ENCODE measurements around the gene ADIPOQ.
"Not testable (repeated sequence)": the region's sequence is repeated elsewhere in the genome, so short reads cannot be mapped to it uniquely, and the experiment has no call there.

The ADIPOQ gene

DNA sequence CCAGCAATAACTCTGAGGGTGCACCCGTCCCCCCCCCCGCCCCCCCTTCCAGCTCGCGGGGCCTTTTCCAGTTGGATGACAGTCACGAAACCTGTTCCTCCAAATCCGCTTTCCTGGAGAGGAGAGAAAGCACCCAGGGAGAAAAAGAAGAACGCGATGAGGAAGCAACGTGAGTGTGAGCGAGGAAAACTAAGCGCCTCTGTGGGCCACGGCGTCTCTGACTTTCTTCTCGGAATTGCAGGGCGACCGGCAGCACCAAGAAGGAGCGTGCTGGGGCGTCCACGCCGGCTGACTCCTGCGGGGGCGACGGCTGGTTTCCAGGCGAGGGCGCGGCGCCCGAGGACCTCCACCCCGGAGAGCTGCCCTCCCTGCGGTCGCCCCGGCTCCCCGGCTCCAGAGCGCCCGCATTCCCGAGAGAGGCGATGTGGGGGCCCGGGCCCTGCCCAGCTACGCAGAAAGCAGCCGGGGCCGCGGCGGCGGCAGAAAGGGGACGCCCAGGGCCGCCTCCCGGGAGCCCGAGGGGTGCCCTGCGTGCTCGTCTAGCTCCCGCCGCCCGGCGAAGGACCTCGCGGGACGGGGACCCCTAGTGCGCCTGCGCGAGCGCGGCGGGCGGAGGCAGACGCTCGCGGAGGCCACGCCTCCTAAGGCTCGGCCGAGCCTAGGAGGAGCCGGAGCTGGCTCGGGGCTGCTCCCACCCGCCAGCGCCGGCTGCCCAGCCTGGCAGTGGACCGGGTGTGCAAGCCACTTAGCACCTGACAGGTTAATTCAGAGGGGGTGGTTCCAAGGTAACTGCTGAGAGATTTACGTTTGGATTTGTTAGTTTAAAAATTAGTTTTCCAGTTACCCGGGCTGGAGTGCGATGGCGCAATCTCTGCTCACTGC, 15.3 kb upstream of the ADIPOQ start:
- peak; percentile 35 for DNase-seq

GRCh38 chr3:186828340-186828739, 14.2 kb upstream of the ADIPOQ start:
- no peak for DNase-seq

- no peak for DNase-seq
These were observed 10.7 kb upstream of the ADIPOQ start for GRCh38 chr3:186831798-186832197.

DNA sequence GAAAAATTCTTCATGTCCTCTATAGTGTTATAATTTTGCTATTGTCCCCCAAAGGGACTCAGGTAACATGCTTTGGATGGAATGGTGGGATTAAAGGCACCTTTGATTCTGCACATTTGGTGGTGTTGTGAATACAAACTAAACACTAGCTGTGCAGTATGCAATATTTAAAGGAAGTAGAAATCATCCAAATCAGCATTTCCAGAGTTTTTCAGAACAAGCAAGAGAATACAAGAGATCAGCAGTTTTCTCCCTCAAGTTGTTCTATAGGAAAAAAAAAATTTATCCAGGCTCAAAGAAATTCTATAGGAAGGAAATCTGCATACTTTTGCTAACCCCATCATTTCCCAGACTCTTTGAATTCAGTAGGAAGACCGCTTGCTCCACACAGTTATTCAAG, 10.2 kb upstream of the ADIPOQ start:
- no peak for DNase-seq

- DNase-seq, result no peak
These were observed 2.5 kb upstream of the ADIPOQ start for GRCh38 chr3:186839874-186840641.

DNA sequence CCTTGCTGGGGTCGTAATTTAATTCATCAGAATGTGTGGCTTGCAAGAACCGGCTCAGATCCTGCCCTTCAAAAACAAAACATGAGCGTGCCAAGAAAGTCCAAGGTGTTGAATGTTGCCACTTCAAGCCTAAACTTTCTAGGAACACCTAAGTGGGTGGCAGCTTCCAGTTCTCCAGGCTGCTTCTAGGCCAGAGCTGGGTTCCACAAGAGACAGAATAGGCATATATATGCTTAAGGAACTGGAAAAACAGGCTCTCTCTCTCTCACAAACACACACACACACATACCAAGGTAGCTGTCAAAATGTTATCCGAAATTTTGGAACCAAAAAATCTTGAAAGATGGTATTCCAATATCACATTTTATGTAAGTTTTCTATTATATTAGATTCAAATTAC, 890 bp upstream of the ADIPOQ start:
- no peak for DNase-seq

GRCh38 chr3:186843039-186843432, 526 bp downstream of the ADIPOQ start:
- DNase-seq, result no peak

GRCh38 chr3:186844908-186845307, 2.4 kb downstream of the ADIPOQ start:
- no peak for DNase-seq

DNA sequence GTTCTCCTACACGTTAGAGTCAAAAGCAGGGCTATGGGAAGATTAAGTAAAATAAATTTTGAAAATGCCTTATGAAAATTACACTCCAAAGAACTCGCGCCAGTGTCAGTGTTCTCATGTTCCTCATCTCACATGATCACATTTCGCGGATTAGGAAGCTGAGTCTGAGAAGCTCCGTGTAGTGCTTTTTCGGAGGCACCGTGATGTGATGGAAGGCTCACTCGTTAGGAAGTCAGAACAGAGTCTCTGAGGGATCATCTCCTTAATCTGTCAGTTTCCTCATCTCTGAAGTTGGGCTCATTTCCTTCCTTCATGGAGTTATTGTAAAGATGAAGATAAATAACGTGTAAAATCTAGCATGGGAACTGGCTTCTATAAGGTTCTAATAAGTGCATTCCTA, 3.2 kb downstream of the ADIPOQ start:
- no peak for DNase-seq

DNA sequence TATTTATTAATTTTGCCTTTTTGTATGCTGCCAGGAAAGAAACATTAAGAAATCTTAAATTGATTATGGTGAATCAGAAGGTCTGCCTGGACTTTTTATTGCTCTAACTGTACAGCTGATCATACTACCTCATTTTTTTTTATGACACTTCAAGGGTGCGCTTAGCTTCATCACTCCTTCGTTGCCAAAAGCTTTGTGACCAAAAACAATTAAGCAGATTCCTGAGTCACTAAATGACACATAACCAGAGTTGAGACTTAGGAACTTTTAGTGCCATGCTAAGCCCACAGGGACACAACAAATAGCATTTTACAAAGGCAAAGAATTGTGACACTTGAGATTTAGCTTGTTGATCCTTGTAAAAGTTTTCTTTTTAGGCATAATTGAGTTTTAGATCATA, 4.9 kb downstream of the ADIPOQ start:
- DNase-seq, result no peak

- DNase-seq, result no peak
These were observed 7.0 kb downstream of the ADIPOQ start for GRCh38 chr3:186849374-186849975.

- not testable (repeated sequence) for DNase-seq
These were observed 9.3 kb downstream of the ADIPOQ start for GRCh38 chr3:186851835-186852234.

GRCh38 chr3:186852994-186853393, 10.5 kb downstream of the ADIPOQ start:
- no peak for DNase-seq

DNA sequence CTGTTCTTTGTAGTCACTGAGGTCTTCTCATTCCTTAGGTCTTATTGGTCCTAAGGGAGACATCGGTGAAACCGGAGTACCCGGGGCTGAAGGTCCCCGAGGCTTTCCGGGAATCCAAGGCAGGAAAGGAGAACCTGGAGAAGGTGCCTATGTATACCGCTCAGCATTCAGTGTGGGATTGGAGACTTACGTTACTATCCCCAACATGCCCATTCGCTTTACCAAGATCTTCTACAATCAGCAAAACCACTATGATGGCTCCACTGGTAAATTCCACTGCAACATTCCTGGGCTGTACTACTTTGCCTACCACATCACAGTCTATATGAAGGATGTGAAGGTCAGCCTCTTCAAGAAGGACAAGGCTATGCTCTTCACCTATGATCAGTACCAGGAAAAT, 11.6 kb downstream of the ADIPOQ start:
- DNase-seq, result no peak

- DNase-seq, result no peak
These were observed 12.4 kb downstream of the ADIPOQ start for GRCh38 chr3:186854954-186855353.

DNA sequence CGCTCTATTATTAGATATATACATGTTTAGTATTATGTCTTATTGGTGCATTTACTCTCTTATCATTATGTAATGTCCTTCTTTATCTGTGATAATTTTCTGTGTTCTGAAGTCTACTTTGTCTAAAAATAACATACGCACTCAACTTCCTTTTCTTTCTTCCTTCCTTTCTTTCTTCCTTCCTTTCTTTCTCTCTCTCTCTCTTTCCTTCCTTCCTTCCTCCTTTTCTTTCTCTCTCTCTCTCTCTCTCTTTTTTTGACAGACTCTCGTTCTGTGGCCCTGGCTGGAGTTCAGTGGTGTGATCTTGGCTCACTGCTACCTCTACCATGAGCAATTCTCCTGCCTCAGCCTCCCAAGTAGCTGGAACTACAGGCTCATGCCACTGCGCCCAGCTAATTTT, 15.2 kb downstream of the ADIPOQ start:
- no peak for DNase-seq

GRCh38 chr3:186865215-186865853, 22.8 kb downstream of the ADIPOQ start:
- not testable (repeated sequence) for DNase-seq

DNA sequence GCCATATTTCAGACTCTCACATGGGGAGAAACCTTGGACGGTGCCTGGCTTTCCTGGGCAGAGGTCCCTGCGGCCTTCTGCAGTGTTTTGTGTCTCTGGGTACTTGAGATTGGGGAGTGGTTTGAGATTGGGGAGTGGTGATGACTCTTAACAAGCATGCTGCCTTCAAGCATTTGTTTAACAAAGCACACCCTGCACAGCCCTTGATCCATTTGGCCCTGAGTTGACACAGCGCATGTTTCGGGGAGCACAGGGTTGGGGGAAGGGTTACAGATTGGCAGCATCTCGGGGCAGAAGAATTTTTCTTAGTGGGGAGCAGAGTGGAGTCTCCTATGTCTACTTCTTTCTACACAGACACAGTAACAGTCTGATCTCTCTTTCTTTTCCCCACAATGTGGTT, 23.6 kb downstream of the ADIPOQ start:
- not testable (repeated sequence) for DNase-seq

GRCh38 chr3:186869253-186870100, 27.0 kb downstream of the ADIPOQ start:
- DNase-seq, result no peak

GRCh38 chr3:186870421-186871201, 28.1 kb downstream of the ADIPOQ start:
- DNase-seq, result no peak

DNA sequence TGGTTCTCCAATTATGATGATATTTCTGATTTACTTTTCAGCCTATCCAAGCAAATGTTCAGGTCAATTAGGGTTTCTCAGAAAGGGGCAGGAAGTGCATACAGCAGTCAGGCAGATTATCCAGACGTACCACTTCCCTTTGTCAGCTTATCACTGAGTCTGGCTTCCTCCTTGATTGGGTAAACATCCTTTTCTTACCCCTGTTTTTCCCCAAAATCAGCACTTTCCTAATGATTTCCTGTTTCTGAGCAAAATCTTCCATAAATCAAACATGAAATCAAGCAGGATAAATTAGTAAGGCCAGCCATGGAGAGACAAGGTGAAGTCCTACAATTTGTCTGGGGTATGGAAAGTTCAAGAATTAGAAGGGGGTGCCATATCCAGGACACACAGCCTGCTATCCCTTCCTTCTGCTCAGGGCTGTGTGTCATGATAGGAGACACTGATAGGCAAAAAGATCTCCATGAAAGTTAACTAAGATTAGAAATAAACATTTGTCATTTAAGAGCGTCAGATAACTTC, 29.0 kb downstream of the ADIPOQ start:
- DNase-seq, result no peak

Data from cortex of kidney (tissue), 1 donor.